HEK293 (cell line): ENCODE data around the gene PLGRKT.

Source experiments
- IKZF3 ChIP-seq: fragments of 450-650 bp; IDR thresholded peaks from 2 replicates; pipeline ENCODE4 v1.5.0; 2018; ENCODE audit warnings: missing biosample characterization, mild to moderate bottlenecking, missing genetic modification characterization, moderate library complexity
- MZF1 ChIP-seq: fragments of 450-650 bp; formaldehyde crosslinking; IDR thresholded peaks from 2 replicates; pipeline ENCODE4 v1.5.1; 2017; ENCODE audit warnings: missing biosample characterization, missing genetic modification characterization, borderline replicate concordance
- ZNF211 ChIP-seq: fragments of 450-650 bp; formaldehyde crosslinking; IDR thresholded peaks from 2 replicates; pipeline ENCODE4 v1.5.1; 2016; ENCODE audit warnings: low read depth, missing biosample characterization, missing genetic modification characterization
- TF ChIP-seq, protein P1 (sequence below): fragments of 450-650 bp; formaldehyde crosslinking; IDR thresholded peaks from 2 replicates; pipeline ENCODE4 v1.5.1; 2016; ENCODE audit warnings: missing biosample characterization, missing genetic modification characterization

GRCh38 chr9:5483306-5483705 is 45.6 kb upstream of the PLGRKT start:
- TF ChIP-seq, protein P1, sequence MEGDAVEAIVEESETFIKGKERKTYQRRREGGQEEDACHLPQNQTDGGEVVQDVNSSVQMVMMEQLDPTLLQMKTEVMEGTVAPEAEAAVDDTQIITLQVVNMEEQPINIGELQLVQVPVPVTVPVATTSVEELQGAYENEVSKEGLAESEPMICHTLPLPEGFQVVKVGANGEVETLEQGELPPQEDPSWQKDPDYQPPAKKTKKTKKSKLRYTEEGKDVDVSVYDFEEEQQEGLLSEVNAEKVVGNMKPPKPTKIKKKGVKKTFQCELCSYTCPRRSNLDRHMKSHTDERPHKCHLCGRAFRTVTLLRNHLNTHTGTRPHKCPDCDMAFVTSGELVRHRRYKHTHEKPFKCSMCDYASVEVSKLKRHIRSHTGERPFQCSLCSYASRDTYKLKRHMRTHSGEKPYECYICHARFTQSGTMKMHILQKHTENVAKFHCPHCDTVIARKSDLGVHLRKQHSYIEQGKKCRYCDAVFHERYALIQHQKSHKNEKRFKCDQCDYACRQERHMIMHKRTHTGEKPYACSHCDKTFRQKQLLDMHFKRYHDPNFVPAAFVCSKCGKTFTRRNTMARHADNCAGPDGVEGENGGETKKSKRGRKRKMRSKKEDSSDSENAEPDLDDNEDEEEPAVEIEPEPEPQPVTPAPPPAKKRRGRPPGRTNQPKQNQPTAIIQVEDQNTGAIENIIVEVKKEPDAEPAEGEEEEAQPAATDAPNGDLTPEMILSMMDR, result no peak
- TF ChIP-seq ZNF211 (tag by site-specific recombination) (no peak), IKZF3 (tag by site-specific recombination) (no peak), MZF1 (tag by site-specific recombination) (no peak)
